CD4-positive, alpha-beta T cell treated with Interleukin-15 for 4 hours (primary cell): ENCODE data around the gene ZNF559.
"Not testable (repeated sequence)": the region's sequence is repeated elsewhere in the genome, so short reads cannot be mapped to it uniquely, and the experiment has no call there.

Source experiments
- DNase-seq: peaks from one replicate; pipeline ENCODE4 v3.0.0-alpha.2; 2020; ENCODE audit warnings: low spot score

Gene ZNF559

DNA sequence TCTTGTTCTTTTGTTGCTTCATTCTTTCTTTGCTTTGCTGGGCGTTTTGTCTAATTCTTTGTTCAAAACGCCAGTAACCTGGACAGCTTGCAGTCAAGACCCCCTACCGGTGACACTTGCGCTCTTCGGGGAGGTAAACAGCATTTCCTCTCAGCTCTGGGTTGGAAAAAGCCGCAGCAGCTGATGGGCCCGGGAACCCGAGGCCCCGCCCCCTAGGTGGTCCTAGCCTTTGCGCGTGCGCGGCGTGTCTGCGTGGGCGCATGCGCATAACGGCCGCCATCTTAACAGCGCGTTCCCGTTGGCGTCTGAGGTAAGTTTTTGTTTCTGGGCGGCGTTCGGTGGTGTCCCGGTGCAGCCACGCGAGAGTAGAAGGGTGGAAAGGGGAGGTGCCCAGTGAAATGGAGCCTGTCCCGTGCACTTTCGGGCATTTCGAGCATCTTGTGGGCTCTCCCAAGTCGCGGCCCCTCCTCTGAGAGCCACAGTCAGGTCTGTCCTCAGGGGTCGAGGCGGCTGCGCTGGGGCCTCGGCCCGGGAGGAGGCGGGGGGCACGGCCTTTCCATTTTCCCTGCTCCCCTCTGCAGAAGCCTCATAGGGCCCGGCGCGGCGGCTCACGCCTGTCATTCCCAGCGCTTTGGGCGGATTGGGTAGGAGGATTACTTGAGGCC, at the start of gene ZNF559:
Gene ZNF559 (plus strand): TSS at position 261 of the 665 bp plus-strand sequence. CDS start 14,371 bp downstream, outside the sequence.
- peak; percentile 96 for DNase-seq

DNA sequence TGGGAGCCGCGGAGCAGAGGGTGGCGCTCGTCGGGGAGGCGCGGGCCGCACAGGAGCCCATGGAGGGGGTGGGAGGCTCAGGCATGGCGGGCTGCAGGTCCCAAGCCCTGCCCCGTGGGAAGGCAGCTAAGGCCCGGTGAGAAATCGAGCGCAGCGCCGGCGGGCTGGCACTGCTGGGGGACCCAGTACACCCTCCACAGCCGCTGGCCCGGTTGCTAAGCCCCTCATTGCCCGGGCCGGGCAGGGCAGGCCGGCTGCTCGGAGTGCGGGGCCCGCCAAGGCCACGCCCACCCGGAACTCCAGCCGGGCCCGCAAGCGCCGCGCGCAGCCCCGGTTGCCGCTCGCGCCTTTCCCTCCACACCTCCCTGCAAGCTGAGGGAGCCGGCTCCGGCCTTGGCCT, 40.5 kb upstream of the ZNF559 start:
- DNase-seq: peak; percentile 0

DNA sequence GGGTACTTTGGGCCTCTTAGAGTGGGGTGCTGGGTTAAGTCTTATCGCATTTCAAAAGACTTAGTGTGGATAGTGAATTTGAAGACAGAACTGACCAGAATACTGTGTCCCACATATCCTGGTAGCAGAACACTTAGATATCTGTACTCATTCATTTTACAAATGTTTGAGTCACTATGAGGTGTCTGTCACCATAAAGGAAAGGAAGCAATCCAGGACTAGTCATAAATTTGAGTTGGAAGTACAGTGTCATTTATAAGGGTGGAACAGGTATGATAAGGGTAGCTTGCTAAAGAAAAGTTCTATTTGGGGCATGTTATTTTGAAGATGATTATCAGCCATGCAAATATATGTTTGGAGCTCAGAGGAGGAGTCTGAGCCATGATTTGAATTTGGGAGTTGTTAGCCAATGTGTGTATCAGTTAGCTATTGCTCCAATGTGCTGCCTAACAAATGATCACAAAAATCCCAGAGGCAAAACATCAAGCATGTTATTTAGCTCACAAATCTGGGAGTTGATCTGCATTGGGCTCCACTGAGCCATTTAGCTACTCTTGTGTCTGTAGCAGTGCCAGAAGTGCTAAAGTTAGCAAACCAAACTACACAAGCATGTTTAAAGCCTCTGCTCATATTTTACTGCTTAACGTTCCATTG, 34.6 kb upstream of the ZNF559 start:
- no peak for DNase-seq

DNA sequence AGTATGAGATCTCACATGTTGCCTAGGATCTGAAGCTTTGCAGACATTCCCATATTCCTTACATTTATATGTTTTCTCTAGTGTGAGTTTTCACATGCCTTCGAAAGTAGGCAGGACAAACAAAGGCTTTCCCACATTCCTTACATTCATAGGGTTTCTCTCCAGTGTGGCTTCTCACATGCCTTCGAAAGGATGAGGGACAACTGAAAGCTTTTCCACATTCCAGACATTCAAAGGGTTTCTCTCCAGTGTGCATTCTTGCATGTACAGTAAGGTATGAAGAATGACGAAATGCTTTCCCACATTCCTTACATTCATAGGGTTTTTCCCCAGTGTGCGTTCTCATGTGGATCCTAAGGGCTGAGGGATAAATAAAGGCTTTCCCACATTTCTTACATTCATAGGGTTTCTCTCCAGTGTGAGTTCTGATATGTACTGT, 28.5 kb upstream of the ZNF559 start:
- DNase-seq: no peak

DNA sequence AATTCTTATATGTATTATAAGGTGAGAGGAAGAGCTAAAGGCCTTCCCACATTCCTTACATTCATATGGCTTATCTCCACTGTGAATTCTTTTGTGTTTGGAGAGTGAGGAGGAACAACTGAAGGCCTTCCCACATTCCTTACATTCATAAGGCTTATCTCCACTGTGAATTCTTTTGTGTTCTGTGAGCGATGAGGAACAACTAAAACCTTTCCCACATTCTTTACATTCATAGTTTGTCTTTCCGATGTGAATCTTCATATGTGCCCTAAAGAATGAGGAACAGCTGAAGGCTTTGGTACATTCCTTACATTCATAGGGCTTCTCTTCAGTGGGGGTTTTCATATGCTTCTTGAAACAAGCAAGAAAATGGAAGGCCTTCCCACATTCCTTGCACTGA, 27.6 kb upstream of the ZNF559 start:
- no peak for DNase-seq

DNA sequence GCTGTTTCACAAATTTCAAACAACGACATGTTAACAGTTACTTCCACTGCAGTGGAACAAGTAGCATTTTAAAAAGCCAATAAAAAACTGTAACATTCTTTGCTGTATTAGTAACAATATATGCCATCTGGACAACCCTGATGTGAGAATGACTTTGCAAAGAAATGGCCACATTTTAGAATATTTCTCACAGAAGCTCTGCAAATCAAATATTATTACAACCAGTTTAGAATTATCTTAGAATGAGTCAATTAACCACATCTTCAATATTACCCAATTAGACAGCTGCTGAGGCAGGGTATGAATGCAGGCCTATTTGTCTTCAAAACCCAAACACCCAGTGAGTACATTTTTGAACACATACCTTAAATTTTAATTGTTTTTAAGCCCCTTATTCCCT, 17.5 kb upstream of the ZNF559 start:
- no peak for DNase-seq

DNA sequence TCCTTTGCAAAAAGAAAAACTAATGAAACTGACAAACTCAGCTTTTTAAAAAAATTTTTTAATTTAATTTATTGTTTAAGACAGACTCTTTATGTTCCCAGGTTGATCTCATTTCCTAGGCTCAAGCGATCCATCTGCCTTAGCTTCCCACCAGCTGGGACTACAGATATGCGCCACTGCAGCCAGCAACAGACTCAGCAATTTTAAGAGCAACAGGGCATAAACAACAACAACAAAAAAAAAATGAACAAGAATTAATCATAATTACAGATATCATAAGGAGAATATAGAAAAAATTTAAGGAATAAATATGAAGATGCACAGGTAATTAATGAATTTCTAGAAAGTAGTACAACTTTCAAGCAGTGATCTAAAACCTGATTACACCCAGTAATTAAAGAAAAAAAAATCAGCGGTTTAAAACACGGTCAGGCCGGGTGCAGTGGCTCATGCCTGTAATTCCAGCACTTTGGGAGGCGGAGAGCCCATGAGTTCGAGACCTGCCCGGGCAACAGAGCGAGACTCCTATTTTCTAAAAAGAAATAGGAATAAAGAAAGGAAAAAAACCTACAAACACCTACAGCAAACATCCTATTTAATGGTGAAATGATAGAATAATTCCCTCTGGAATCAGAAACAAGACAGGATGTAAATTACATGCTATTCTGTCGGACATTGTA, 15.7 kb upstream of the ZNF559 start:
- DNase-seq: no peak

DNA sequence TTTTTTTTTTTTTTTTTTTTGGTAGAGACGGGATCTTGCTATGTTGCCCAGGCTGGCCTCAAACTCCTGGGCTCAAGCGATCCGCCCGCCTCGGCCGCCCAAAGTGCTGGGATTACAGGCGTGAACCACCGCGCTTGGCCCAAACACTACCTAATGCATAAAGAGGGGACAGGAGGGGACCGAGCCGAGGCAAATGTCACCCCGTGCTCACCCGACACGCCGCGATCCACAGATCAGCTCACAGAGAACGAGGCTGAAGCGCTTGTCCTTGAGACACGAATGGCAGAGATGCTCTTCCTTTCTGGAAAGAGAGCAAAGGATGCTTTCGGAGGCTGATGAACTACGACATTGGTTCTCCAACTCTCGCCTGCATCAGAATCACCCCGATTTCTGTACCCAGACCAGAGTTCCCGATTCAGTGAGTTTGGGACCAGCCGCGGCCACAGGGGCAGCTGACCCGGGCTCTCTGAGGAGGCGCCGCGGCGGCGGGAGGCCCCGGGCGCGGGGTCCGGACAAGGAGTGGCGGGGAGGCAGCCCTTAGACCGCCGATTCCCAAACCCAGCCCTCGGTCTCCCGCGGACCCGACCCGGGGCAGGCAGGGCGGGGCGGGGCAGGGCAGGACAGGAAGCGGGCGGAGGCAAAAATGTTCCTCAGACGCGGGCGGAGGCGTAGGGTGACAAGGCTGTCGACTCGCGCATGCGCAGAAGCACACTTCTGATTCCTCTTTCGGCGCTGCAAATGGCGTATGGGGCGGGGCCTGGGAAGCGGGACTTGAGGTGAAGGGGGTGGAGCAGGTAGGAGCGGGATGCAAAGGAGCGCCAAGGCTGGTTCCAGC, 14.6 kb upstream of the ZNF559 start, which contains the start of gene ZNF699:
Gene ZNF699 (minus strand): TSS at position 700 of the 835 bp plus-strand sequence. CDS start 4,719 bp downstream, outside the sequence.
- peak; percentile 98 for DNase-seq

DNA sequence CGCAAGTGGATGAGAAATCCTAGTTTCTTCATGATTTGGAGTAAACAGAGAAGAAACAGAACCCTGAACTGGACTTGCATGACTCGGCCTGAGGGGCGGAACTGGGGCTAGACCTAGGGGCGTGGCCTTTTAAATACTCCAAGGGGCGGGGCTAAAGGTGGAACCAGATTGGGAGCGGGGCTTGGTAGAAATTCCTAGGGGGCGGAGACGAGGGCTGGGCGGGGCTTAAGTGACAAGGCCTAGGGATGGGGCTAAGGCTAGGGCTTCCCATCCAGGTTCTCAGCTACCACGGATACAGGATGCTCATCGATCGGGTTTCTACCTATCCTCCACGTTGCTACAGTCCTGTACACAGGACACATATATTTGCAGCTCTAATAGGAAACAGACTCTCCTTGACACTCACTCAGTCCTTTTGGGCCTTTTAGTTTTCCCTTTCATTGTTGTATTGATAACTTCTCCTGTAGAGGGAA, 14.0 kb upstream of the ZNF559 start:
- no peak for DNase-seq

DNA sequence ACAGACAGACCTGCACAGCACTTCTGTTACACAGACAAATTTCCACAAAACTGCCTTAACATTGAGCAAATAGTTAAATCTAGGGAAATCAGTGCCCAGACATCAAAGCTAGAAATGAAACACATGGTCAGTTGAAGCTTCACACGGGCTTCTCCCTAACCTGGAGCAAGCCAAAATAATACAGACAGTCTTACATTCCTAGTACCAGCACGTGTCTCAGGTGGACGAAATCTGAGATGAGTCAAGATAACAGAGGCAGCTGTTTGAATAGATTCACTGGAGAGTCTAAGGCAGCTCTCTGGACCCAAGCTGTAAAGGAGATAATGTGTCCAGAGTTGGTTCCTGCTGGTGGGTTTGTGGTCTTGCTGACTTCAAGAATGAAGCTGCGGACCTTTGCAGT, 10.2 kb upstream of the ZNF559 start:
- no peak for DNase-seq

DNA sequence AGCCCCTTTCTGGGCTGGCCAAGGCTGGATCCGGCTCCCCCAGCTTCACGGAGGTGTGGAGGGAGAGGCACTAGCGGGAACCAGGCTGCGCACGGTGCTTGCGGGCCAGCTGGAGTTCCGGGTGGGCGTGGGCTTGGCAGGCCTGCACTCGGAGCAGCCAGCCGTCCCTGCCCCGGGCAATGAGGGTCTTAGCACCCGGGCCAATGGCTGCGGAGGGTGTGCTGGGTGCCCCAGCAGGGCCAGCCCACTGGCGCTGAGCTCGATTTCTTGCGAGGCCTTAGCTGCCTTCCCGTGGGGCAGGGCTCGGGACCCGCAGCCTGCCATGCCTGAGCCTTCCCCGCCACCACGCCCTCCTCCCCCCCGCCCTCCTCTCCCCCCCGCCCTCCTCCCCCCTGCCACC, 2.6 kb upstream of the ZNF559 start:
- DNase-seq: no peak

DNA sequence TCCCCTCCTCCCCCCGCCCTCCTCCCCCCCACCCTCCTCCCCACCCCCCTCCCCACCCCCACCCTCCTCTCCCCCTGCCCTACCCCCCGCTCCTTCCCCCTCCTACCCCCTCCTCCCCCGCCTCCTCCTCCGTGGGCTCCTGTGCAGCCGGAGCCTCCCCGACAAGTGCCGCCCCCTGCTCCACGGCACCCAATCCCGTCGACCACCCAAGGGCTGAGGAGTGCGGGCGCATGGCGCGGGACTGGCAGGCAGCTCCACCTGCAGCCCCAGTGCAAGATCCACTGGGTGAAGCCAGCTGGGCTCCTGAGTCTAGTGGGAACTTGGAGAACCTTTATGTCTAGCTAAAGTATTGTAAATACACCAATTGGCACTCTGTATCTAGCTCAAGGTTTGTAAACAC, 2.2 kb upstream of the ZNF559 start:
- not testable (repeated sequence) for DNase-seq

DNA sequence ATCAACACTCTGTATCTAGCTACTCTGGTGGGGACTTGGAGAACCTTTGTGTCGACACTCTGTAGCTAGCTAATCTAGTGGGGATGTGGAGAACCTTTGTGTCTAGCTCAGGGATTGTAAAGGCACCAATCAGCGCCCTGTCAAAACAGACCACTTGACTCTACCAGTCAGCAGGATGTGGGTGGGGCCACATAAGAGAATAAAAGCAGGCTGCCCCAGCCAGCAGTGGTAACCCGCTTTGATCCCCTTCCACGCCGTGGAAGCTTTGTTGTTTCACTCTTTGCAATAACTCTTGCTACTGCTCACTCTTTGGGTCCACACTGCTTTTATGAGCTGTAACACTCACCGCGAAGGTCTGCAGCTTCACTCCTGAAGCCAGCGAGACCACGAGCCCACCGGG, 1.8 kb upstream of the ZNF559 start:
- DNase-seq: not testable (repeated sequence)

DNA sequence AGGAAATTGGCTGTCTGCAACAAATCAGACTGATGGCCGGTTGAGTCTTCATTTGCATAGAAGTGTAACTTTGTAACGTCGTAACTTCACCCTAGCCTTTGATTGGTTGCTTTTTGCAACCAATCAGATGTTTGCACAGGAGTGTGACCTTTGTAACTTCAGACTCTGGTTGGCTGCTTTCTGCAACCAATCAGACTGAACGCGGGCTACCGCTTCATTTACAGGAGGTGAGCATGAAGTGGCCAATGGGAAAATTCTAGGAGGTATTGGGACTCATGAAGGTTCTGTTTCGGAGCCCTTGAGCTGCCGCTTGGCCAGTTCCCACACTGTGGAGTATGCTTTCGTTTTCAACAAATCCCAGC, 441 bp upstream of the ZNF559 start:
- peak; percentile 65 for DNase-seq

DNA sequence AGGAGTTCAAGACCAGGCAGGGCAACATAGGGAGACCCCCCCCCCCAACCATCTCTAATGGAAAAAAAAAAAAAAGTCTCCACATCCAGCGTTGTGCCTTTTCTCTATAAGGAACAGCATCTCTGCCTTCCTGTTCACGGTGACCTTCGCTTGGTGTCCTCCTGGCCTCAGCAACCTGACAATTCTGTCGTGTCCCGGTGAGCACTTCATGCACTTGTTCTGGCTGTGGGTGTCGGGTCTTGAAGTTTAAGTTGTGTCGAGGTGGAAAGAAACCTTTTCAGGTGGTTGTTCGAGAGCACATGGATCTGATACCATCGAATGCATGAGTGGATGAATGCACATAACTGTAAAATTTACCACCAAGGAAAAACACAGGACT, 594 bp downstream of the ZNF559 start:
- DNase-seq: no peak

DNA sequence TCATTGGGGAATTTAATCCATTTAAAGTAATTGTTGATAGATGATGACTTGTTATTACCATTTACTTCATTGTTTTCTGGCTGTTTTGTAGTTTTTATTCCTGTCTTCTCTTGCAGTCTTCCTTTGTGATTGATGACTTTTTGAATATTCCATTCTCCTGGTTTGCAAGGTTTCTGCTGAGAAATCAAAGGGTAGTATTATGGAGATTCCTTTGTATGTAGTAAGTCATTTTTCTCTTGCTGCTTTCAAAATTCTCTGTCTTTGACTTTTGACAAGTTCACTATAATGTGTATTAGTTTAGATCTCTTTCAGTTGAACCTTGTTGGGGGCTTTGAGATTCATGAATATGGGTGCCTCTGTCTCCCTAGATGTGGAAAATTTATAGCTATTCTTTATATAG, 6.0 kb downstream of the ZNF559 start:
- DNase-seq: no peak

DNA sequence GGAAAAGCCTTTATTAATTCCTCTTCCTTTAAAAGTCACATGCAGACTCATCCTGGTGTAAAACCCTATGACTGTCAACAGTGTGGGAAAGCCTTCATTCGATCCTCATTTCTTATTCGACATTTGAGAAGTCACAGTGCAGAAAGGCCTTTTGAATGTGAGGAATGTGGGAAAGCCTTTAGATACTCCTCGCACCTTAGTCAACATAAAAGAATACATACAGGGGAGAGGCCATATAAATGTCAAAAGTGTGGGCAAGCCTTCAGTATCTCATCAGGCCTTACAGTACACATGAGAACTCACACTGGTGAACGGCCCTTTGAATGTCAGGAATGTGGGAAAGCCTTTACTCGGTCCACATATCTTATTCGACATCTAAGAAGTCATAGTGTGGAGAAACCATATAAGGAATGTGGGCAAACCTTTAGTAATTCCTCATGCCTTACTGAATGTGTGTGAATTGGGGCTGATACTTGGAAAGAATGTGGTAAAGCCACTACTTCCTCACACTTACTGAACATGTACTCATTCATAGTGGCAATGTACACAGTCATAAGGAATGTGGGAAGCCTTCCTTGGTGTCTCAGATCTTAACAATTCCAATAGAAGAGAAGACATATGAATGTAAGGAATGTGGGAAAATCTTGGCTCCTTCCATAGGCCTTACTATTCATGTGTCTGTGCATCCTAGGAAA, 18.8 kb downstream of the ZNF559 start:
- no peak for DNase-seq

DNA sequence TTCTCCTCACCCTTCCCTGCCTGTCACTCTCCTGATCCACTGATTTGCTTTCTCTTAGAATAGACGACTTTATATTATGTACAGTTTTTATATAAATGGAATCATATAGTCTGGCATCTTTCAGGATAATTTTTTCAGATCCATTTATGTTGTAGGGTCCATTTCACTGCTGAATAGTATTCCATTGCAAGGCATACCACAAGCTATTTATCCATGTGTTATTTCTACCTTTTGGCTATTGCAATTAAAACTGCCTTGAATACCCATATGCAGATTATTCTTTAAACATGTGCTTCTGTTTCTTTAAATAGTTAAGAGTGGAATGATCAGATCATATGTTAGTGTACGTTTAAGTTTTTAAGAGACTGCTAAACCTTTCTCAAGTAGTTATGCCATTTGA, 21.0 kb downstream of the ZNF559 start:
- DNase-seq: no peak

DNA sequence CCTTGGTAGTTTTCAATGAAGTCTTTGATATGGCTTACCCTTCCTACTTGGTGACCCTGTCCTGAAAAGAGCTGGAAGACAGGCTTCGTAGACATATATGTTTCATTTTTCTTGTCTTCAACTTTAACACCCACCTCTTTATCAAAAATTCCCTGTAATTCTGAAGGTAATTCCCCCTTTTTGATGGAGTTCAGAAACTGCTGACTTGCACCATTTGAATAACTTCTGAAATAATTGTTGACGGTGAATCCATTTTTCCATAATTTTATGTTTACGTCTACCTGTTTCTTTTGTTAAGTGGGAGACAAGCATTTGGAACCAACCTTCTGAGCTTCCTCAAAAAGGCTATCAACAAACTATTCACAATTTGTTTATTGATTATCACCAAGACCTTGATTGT, 24.3 kb downstream of the ZNF559 start:
- no peak for DNase-seq

DNA sequence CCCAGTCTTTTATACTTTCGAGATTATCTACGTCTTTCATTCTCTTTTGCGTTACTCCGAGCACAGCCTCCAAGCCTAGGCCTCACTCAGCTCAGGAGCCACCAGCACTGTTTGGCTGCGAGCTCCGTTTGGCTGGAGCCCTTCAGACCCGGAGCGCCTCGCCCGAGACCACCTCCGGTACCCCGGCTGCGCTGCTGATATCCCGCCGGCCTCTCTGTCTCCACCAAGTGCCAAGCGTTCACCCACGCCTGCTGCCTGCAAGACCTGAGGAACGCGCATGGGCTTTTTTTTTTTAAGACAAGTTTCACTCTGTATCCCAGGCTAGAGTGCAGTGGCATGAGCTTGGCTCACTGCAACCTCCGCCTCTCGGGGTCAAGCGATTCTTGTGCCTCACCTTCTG, 24.7 kb downstream of the ZNF559 start:
- no peak for DNase-seq

DNA sequence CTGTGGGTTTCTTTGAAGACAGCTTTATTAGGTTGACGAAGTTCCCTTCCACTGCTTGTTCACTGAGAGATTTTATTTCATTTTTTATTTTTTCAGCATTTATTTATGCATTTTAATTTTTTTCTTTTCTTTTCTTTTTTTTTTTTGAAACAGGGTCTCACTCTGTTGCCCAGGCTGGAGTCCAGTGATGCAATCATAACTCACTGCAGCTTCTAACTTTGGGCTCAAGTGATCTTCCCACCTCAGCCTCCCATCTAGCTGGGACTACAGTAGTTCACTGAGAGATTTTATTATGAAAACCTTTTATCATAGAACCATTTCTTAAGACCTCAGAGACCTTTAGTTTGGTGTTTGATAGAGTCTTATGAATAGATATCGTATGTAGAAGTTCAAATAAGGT, 28.5 kb downstream of the ZNF559 start:
- DNase-seq: no peak

DNA sequence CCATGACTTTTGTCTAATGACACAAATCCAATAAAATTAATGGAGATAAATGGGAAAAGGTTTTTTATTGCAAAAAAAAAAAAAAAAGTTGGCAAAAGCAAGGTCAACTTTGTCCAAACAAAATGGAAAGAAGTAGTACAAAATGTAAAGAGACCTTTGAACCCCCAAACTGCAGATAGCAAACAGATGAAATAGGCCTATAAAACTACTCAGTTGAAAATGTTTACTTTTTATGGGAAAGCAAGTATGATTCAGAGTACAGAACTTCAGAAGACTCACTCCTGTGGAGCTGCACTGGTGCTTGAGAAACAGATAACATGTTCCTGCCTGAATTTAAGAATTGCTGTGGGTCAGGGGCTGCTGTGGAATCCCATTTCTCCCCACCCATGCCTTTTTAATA, 29.0 kb downstream of the ZNF559 start:
- no peak for DNase-seq
